Activated CD8-positive, alpha-beta memory T cell treated with anti-CD3 and anti-CD28 coated beads, Interleukin-2, amount 50 U/mL, for 1 hour (primary cell): ENCODE results near the gene PAPPA2.
"Not testable (repeated sequence)": the region's sequence is repeated elsewhere in the genome, so short reads cannot be mapped to it uniquely, and the experiment has no call there.

Experiments used
- DNase-seq: peaks from one replicate; pipeline ENCODE4 v3.0.0-alpha.2; 2020; ENCODE audit errors: extremely low read depth

PAPPA2 gene

GRCh38 chr1:176603696-176604095 is 140.7 kb downstream of the PAPPA2 start:
- DNase-seq, result no peak

GRCh38 chr1:176604461-176604860 is 141.5 kb downstream of the PAPPA2 start:
- DNase-seq, result no peak

- DNase-seq, result no peak
Measured at GRCh38 chr1:176605176-176605575, 142.2 kb downstream of the PAPPA2 start.

GRCh38 chr1:176609556-176610408 is 146.8 kb downstream of the PAPPA2 start:
- DNase-seq, result no peak

- DNase-seq, result no peak
Measured at GRCh38 chr1:176612791-176613190, 149.8 kb downstream of the PAPPA2 start.

- DNase-seq, result no peak
Measured at GRCh38 chr1:176617881-176618280, 154.9 kb downstream of the PAPPA2 start.

GRCh38 chr1:176619261-176619660 is 156.3 kb downstream of the PAPPA2 start:
- DNase-seq, result no peak

GRCh38 chr1:176625365-176625764 is 162.4 kb downstream of the PAPPA2 start:
- DNase-seq, result no peak

GRCh38 chr1:176626572-176627061 is 163.6 kb downstream of the PAPPA2 start:
- DNase-seq, result no peak

GRCh38 chr1:176628775-176629174 is 165.8 kb downstream of the PAPPA2 start:
- DNase-seq, result no peak

GRCh38 chr1:176634733-176635132 is 171.8 kb downstream of the PAPPA2 start:
- not testable (repeated sequence) for DNase-seq

- DNase-seq, result no peak
Measured at GRCh38 chr1:176638713-176639526, 175.9 kb downstream of the PAPPA2 start.

- no peak for DNase-seq
Measured at GRCh38 chr1:176643536-176643935, 180.6 kb downstream of the PAPPA2 start.

- DNase-seq, result no peak
Measured at GRCh38 chr1:176648556-176648955, 185.6 kb downstream of the PAPPA2 start.

GRCh38 chr1:176656257-176656995 is 193.5 kb downstream of the PAPPA2 start:
- DNase-seq, result no peak

GRCh38 chr1:176669782-176670181 is 206.8 kb downstream of the PAPPA2 start:
- no peak for DNase-seq

- no peak for DNase-seq
Measured at GRCh38 chr1:176670853-176671252, 207.9 kb downstream of the PAPPA2 start.

GRCh38 chr1:176682830-176683535 is 220.0 kb downstream of the PAPPA2 start:
- no peak for DNase-seq

GRCh38 chr1:176691251-176692228 is 228.6 kb downstream of the PAPPA2 start:
- DNase-seq, result no peak

GRCh38 chr1:176692431-176692830 is 229.5 kb downstream of the PAPPA2 start:
- DNase-seq, result no peak
